ENCODE data around the gene POU4F3.
A peak's percentile ranks its signal among the peaks of the same experiment; 100 is the strongest.

POU4F3 gene

GRCh38 chr5:146340260-146341081 lies 1.8 kb downstream of the POU4F3 start:
- no peak for DNase-seq

- no peak for DNase-seq
These were observed 3.2 kb downstream of the POU4F3 start for GRCh38 chr5:146341854-146342253.

- no peak for DNase-seq
These were observed 3.9 kb downstream of the POU4F3 start for GRCh38 chr5:146342519-146342881.

DNA sequence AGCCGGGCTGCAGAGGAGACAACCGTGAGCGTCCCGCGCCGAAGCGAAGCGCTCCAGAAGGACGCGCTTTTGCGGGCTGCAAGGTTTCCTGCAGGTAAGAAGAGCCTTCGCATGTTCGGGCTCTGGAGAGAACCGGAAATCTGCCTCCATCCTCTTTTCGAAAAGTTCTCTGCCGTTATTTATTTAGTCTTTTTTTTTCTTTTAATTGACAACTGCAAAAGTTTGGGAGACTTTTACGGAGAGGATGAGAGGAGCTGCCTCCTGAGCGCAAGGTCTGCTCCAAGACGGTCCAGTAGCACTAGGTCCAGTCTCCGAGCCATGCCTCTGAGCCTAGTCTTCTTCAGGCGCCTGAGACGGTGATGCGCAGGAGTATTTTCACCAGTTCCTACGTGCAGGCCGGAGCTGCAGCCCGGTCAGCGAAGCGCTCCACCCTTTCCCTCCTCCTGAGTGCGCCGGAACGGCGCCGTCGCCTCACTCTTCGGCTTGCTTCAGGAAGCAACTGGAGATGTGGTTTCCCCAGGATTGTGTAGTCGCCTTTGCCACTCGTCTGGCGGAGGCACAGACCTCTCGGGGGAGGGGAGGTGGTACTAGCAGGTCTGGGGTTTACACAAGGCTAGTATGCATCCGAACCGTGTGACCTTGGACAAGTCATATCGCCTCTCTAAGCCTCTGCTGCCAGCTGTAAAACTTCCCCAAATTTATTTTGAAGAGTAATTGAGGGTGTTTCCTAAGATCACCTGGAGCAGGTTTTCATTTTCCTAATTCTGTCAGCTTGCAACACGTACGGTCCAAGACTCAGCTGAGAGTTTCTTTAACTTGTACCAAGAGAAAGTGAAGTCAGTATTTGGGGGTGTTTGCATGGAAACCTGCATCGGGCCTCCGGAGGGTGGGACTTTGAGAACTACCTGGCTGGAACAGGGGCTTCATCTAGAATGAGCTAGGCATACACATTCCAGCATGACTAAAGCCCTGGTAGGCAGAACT lies 4.5 kb downstream of the POU4F3 start:
- no peak for DNase-seq

DNA sequence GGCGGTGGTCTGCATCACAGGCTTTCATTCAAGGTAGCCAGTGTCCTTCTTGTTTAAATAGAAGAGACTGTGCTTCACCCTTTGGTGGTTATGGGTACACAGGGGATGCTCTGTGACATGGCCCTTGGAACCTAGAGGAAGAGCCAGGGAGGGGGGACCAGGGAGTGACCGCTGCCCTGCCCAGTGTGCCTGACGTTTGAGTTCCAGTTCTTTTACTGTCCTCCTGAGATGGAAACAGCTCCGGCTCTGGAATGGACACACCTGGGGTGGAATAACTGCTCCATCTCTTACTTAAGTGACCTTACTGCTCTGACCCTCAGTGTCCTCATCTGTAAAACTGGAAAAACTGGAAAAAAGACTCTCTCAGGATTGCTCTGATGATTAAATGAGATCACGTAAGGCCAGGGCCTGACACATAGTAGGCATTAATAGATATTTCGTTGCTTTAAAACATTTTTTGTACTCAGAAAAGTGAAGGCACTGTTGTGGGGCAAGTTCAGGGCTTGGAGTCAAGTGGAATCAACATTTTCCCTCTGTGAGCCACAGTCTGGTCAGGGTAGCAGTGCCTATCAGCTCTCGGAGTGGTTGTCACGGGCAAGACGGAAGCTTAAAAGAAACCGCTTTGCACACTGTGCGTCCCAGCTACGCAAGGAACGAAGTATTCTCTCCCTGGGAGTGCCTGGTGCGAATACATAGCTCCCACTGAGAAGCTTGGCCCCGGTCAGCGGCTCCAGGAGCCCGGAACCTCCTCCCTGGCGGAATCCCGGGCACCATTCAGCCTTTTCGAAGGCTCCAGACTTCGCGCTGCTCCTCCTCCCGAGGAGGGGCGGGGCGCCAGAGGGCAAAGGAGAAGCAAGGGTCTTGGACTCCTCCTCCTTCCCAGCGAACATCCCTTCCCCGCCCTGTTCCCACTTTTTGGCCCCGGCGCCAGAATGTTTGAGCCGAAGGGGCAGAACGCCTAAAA lies 5.8 kb downstream of the POU4F3 start:
- DNase-seq = no peak

- DNase-seq = no peak
These were observed 6.6 kb downstream of the POU4F3 start for GRCh38 chr5:146345240-146345577.

- no peak for DNase-seq
These were observed 7.1 kb downstream of the POU4F3 start for GRCh38 chr5:146345578-146346366.

DNA sequence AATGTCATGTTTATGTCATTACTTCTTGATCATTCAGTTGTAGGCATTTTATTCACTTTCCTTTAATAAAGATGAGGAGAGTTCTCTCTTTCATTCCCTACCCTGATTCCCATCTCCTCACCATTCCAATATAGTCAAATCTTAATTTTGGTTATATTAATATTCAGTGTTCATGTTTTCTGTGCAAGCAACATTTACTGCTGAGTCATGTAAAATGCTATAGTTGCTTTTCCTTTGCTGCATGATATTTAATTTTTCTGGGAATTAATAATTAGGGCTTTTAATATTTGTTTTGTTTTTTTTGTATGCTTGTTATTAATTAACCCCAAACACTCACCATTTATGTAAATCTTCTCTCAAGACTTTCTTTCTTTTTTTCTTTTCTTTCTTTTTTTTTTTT lies 18.5 kb downstream of the POU4F3 start:
- DNase-seq = no peak

- DNase-seq = no peak
These were observed 21.2 kb downstream of the POU4F3 start for GRCh38 chr5:146359836-146360235.

- DNase-seq = peak; percentile 48
These were observed 24.7 kb downstream of the POU4F3 start for GRCh38 chr5:146363161-146363874.

DNA sequence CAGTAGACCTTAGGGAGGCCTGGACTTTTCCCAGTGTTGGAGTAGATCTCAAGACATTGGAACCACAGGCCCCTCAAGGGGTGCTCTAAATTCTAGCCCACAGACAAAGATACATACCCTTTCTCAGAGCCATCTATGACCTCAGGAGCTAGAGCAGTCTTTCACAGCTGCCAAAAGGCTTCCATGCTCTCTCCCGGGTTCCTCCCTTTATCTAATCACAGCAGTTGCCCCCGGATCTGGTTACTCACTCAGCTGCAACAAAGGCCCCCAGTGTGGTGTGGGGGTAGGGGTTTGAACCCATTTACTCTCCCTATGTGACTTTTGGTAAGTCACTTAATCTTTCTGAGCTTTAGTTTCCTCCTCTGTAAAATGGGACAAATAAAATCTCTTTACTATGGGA lies 27.0 kb downstream of the POU4F3 start:
- no peak for DNase-seq

- no peak for DNase-seq
These were observed 28.3 kb downstream of the POU4F3 start for GRCh38 chr5:146366904-146367303.

GRCh38 chr5:146368137-146368536 lies 29.5 kb downstream of the POU4F3 start:
- DNase-seq = no peak

GRCh38 chr5:146369691-146370090 lies 31.1 kb downstream of the POU4F3 start:
- DNase-seq = no peak

- DNase-seq = no peak
These were observed 38.2 kb downstream of the POU4F3 start for GRCh38 chr5:146376821-146377220.

- DNase-seq = no peak
These were observed 40.3 kb downstream of the POU4F3 start for GRCh38 chr5:146378986-146379385.

- DNase-seq = no peak
These were observed 42.1 kb downstream of the POU4F3 start for GRCh38 chr5:146380714-146381113.

- DNase-seq = no peak
These were observed 49.7 kb downstream of the POU4F3 start for GRCh38 chr5:146388386-146388785.

- no peak for DNase-seq
These were observed 51.8 kb downstream of the POU4F3 start for GRCh38 chr5:146390469-146390868.
